WI38 (cell line): Measurements from ENCODE around the gene RIMKLB.
"Not testable (repeated sequence)": the region's sequence is repeated elsewhere in the genome, so short reads cannot be mapped to it uniquely, and the experiment has no call there.

Experiments used
- H3K4me3 ChIP-seq: 2 replicates; pipeline ENCODE4 v1.5.1; 2011; ENCODE audit warnings: low read depth, mild to moderate bottlenecking, control low read depth, low read length
- CTCF ChIP-seq: IDR thresholded peaks from 2 replicates; pipeline ENCODE4 v1.5.1; 2012; ENCODE audit warnings: low read depth, mild to moderate bottlenecking, control low read depth, low read length

The RIMKLB gene

DNA sequence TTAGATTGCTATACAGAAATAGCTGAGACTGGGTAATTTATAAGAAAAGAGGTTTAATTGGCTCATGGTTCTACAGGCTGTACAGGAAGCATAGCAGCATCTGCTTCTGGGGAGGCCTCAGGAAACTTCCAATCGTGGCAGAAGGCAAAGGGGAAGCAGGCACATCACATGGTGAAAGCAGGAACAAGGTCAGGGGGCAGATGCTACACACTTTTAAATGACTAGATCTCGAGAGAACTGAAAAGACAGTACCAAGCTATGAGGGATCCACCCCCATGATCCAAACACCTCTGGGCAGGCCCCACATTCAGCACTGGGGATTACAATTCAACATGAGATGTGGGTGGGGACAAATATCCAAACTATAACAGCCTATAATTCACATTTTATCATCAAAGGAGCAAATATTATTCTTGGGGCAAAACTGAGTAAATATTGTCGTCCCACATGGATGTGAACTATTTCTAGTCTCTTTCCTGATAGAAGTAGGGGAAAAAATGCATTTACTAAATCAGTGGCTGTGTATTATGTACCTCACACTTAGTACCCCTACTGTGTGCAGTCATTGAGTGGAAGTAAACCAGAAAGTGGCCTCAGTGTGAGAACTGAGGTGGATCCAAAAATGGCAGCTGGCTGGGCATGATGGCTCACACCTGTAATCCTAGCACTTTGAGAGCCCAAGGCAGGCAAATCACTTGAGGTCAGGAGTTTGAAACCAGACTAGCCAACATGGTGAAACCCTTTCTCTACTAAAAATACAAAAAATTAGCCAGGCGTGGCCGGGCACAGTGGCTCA, 99.2 kb downstream of the RIMKLB start:
- TF ChIP-seq CTCF: no peak
- no peak overlapping the region for H3K4me3 ChIP-seq

DNA sequence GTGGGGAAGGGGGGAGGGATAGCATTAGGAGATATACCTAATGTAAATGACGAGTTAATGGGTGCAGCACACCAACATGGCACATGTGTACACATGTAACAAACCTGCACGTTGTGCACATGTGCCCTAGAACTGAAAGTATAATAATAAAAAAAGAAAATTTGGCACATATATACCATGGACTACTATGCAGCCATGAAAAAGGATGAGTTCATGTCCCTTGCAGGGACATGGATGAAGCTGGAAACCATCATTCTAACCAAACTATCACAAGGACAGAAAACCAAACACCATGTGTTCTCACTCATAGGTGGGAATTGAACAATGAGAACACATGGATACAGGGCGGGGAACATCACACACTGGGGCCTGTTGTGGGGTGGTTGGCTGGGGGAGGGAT, 103.4 kb downstream of the RIMKLB start:
- H3K4me3 ChIP-seq: not testable (repeated sequence)

GRCh38 chr12:8804833-8805232, 107.0 kb downstream of the RIMKLB start:
- H3K4me3 ChIP-seq: not testable (repeated sequence)

GRCh38 chr12:8805487-8805886, 107.7 kb downstream of the RIMKLB start:
- not testable (repeated sequence) for H3K4me3 ChIP-seq

GRCh38 chr12:8807084-8807483, 109.3 kb downstream of the RIMKLB start:
- not testable (repeated sequence) for H3K4me3 ChIP-seq

- H3K4me3 ChIP-seq: not testable (repeated sequence)
Observed at GRCh38 chr12:8810112-8810511, 112.3 kb downstream of the RIMKLB start.

GRCh38 chr12:8813572-8814357, 116.0 kb downstream of the RIMKLB start:
- no peak overlapping the region for H3K4me3 ChIP-seq
- TF ChIP-seq CTCF: no peak

GRCh38 chr12:8816448-8817050, 118.8 kb downstream of the RIMKLB start:
- no peak for TF ChIP-seq CTCF

GRCh38 chr12:8817856-8818255, 120.1 kb downstream of the RIMKLB start:
- no peak overlapping the region for H3K4me3 ChIP-seq
- TF ChIP-seq CTCF: no peak

More at GRCh38 chr12:8816448-8817050, 118.8 kb downstream of the RIMKLB start:
- H3K4me3 ChIP-seq: no peak overlapping the region

DNA sequence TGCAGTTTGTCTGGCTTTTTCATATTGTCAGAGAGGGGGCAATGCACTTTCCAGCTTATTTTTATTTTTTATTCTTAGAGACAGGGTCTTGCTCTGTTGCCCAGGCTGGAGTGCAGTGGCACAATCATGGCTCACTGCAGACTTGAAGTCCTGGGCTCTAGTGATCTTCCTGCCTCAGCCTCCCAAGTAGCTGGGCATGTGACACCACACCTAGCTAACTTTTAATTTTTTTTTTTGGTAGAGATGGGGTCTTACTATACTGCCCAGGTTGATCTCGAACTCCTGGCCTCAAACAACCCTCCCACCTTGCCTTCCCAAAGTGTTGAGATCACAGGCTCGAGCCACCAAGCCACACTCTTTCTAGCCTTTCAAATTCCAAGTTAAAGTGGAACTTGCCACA, 120.7 kb downstream of the RIMKLB start:
- TF ChIP-seq CTCF: no peak
- no peak overlapping the region for H3K4me3 ChIP-seq
